ENCODE data around the gene DAB2.

- TF ChIP-seq CTCF (IDR thresholded peaks at IDR 0.05; ENCODE audit: insufficient read depth, low read length, poor library complexity, severe bottlenecking) (no peak), EZH2phosphoT487 (conservative IDR thresholded peaks at IDR 0.05; ENCODE audit: low read length) (no peak)
These were observed 84.3 kb downstream of the DAB2 start for GRCh38 chr5:39340506-39340905.

Data from SU-DHL-6 (cell line).